C4-2B (cell line): ENCODE results near the gene EFR3B.

ENCODE experiments used
- CTCF ChIP-seq: fragments of 450-650 bp; conservative IDR thresholded peaks from 2 replicates; pipeline ENCODE4 v1.5.1; 2017; ENCODE audit warnings: mild to moderate bottlenecking
- ZFX ChIP-seq: fragments of 450-650 bp; IDR thresholded peaks from 2 replicates; pipeline ENCODE4 v1.6.1; 2017

GRCh38 chr2:25169073-25169470, 127.2 kb downstream of the EFR3B start:
- TF ChIP-seq CTCF (no peak), ZFX (no peak)
